HG03378 (cell line): ENCODE data around the gene ZNF598.
"Not testable (repeated sequence)": the region's sequence is repeated elsewhere in the genome, so short reads cannot be mapped to it uniquely, and the experiment has no call there.

Source experiments
- ATAC-seq: cut with Tn5 transposase; IDR thresholded peaks from one replicate; pipeline ENCODE4 v1.9.1; 2021; ENCODE audit warnings: mild to moderate bottlenecking, moderate library complexity; ENCODE audit not compliant: unreplicated experiment

ZNF598 gene

DNA sequence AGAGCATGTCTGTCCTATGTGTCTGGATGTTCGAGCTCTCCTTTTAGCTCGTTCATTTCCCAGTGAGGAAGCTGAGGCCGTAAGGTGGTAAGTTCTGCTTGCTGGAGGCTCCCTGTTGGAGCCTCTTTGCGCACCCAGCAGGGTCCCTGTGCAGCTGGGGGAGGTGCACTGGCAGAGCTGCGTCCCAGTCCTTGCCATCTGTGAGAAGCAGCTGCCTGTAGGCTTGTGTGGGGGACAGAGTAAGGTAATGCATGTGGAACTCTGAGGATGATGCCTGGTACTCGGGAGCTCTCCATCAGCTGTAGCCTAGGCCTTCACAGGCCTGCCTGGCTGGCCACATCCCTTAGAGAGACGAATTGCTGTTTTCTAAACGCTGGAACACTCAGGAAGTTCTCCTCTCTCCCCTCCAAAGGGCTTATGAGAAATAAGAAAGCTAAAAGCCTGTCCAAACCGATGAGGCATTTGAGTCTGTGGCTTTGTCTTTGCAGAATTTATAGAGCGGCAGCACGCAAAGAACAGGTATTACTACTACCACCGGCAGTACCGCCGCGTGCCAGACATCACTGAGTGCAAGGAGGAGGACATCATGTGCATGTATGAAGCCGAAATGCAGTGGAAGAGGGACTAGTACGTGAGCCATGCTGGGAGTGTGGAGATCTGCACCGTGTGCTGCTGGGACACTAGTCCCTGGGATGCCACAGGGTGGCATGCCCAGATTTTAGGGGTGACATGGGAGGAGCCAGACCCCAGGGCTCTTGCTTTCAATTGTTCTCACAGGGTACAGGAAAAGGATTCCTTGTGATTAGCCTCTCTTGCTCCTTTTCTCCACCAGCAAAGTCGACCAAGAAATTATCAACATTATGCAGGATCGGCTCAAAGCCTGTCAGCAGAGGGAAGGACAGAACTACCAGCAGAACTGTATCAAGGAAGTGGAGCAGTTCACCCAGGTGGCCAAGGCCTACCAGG is 48.7 kb downstream of the ZNF598 start:
- no peak for ATAC-seq

DNA sequence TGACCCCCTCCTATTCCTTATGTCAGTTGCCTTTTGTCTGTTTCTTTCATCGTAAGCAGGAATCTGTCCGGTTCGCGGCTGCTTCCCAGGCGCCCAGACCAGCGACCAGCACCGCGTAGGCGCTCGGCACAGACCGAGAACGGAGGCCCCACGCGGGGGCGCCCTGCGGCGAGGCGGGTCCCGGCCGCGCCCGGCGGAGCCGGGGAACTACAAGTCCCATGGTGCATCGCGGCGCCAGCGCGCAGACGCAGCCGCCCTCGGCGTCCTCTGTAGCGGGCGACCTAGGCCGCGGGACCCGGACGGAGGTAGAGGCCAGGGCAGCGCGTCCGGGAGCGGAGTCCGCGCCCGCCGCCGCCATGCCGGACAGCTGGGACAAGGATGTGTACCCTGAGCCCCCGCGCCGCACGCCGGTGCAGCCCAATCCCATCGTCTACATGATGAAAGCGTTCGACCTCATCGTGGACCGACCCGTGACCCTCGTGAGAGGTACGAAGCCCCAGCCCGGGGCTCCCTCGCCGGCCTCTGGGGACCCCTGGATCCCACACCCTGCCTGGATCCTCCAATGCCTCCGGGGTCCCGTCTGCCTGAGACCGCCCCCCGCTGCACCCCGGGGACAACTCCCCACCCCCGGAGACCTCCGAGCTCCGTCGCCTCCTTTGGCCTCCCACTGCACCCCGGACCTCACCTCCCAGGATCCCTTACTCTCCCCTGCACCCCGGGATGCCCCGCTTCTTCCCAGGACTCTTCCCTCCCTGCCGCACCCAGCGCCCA is 50.2 kb downstream of the ZNF598 start, which contains the start of gene NDUFB10:
TSS of gene NDUFB10 (plus strand) at position 270 of the 771 bp plus-strand sequence. CDS start at position 357, 87 bp downstream.
- ATAC-seq: peak; percentile 44

DNA sequence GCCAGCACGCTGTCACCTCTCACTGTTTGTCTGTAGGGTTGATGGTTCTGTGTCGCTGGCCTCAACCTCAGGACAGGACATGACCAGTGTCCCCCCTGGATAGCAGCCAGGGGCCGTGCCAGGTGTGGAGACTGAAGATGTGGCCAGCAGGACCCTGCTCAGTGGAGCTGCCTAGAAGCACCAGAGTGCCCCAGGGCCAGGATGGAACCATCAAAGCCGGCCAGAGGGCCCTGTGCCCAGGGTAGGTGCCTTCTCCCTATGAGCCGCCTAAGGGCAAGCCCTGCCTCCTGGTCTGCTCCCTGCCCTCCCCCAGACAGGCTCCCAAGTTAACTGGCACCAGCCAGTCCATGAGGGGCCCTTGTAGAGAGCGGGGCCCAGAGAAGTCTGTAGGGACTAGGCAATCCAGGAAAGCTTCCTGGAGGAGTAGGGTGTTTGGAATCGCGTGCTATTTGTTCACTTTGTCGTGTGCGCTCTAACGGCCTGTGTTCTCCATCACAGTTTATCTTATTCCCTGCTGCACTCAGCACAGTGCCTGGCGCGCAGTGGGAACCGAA is 50.8 kb downstream of the ZNF598 start:
- ATAC-seq: peak; percentile 4

DNA sequence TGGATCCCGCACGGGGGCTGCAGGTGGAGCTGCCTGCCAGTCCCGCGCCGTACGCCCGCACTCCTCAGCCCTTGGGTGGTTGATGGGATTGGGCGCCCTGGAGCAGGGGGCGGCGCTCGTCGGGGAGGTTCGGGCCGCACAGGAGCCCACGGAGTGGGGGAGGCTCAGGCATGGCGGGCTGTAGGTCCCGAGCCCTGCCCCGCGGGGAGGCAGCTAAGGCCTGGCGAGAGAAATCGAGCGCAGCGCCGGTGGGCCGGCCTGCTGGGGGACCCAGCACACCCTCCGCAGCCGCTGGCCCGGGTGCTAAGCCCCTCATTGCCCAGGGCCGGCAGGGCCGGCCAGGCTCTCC is 51.5 kb downstream of the ZNF598 start:
- ATAC-seq: not testable (repeated sequence)

DNA sequence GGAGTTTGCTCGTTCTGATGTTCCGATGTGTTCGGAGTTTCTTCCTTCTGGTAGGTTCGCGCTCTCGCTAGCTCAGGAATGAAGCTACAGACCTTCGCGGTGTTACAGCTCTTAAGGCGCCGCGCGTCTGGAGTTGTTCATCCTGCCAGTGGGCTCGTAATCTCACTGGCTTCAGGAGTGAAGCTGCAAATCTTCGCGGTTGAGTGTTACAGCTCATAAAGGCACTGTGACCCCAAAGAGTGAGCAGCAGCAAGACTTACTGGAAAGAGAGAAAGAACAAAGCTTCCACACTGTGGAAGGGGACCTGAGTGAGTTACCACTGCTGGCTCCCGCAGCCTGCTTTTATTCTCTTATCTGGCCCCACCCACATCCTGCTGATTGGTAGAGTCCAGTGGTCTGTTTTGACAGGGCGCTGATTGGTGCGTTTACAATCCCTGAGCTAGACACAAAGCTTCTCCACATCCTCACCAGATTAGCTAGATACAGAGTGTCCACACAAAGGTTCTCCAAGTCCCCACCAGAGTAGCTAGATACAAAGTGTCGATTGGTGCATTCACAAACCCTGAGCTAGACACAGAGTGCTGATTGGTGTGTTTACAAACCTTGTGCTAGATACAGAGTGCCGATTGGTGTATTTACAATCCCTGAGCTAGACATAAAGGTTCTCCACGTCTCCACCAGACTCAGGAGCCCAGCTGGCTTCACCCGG is 52.0 kb downstream of the ZNF598 start:
- ATAC-seq: not testable (repeated sequence)

DNA sequence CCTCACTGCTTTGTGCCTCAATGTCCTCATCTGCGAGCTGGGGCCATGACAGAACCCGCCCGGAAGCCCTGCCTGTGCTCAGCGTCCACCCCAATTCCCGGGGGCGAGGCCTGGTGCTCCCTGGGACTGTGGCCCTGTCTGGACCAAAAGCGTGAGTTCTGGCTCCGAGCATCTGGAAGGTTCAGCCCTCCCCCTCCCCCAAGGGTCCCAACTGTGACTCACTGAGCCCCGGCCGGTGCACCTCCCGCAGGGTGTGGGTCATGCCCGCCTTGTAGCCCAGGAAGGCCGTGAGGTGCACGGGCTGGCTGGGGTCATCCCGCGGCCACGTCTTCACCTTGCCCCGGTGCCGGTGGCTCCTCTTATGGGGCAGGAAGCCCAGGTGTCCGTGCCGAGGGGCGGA is 55.9 kb downstream of the ZNF598 start:
- ATAC-seq: no peak

DNA sequence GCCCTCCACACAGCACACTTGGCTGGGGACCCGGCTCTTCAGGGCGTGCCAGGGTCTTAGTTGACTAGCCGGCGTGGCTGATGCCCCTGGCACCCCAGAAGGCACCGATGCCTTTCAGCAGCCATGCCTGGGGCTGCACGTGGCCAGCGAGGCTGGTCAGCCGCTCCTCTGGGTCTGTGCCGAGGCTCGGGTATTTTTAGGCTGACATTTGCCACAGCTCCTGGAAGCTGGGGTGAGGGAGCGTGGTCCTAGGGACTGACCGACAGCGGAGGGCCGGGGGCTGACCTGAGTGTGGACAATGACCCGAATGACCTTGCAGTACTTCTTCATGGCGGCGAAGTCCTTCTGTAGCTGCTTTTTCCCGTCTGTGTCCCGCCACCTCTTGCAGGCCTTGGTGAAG is 59.1 kb downstream of the ZNF598 start:
- ATAC-seq: no peak

DNA sequence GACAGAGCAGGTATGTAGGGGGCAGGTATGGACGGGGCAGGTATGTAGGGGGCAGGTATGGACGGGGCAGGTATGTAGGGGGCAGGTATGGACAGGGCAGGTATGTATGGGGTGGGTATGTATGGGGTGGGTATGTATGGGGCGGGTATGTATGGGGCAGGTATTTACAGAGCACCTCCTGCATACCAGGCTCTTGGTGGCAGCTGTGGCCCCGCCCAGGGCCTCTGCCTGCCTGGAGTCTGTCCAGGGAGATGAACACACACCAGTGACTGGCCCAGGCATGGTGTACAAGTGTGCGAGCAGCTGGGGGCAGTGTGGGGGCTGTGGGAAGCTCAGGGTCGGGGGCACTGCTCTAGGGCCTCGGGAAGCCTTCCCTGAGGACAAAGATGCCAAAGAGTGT is 59.6 kb downstream of the ZNF598 start:
- no peak for ATAC-seq

DNA sequence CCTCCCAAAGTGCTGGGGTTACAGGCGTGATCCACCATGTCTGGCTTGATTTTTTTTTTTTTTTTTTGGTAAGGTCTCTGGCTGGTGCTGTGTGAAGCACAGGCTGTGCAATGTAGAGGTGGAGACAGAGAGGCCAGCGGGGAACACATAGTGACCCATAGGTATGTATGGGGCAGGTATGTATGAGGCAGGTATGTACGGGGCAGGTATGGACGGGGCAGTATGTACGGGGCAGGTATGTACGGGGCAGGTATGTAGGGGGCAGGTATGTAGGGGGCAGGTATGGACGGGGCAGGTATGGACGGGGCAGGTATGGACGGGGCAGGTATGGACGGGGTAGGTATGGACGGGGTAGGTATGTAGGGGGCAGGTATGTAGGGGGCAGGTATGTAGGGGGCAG is 60.1 kb downstream of the ZNF598 start:
- ATAC-seq: no peak
